Head of caudate nucleus (tissue), 42 donors: ENCODE data around the gene FOXD1.
"Not testable (repeated sequence)": the region's sequence is repeated elsewhere in the genome, so short reads cannot be mapped to it uniquely, and the experiment has no call there.

Source experiments
- DNase-seq, 42 donors: peaks; one replicate each; pipeline versions ENCODE4 v3.0.0 to v3.0.0-alpha.2; 2020 to 2021; ENCODE audit warnings: mixed read lengths in 7 of 42
- intact Hi-C: fragments of 100-400 bp; cut with DNase I; formaldehyde crosslinking; loops from one replicate; pipeline ENCODE4 v1.15.0; 2022

Gene FOXD1

DNA sequence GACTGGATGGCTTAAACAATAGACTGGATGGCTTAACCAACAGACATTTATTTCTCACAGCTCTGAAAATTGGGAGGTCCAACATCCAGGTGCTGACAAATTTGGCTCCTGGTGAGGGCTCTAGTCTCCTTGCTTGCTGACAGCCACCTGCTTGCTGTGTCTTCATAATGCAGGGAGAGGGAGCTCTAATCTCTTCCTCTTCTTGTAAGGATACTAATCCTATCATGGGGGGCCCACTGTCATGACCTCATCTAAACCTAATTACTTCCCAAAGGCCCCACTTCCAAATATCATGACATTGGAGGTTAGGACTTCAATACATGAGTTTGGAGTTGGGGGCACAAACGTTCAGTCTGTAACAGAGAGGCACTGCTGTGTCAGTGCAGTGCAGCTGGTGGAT, 26.4 kb downstream of the FOXD1 start:
- no peak for DNase-seq
- intact Hi-C loops, result no loop called here

DNA sequence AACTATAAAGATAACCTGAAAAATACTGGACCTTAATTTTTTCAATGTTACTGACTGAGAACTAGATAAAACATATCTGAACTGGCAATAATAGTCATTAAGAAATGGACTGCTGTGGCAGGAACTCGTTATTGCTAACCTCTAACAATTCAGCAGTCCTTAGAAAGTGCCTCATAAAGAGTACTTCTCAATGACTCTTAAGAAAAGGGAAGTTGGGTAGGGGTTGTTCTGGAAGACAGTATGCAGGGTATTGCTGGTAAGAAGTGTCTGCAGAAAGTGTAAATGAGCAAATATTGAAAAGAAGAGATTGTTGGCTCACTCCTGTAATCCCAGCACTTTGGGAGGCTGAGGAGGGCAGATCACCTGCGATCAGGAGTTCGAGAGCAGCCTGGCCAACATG, 27.9 kb downstream of the FOXD1 start:
- intact Hi-C loops, result no loop called here
- DNase-seq, result no peak

DNA sequence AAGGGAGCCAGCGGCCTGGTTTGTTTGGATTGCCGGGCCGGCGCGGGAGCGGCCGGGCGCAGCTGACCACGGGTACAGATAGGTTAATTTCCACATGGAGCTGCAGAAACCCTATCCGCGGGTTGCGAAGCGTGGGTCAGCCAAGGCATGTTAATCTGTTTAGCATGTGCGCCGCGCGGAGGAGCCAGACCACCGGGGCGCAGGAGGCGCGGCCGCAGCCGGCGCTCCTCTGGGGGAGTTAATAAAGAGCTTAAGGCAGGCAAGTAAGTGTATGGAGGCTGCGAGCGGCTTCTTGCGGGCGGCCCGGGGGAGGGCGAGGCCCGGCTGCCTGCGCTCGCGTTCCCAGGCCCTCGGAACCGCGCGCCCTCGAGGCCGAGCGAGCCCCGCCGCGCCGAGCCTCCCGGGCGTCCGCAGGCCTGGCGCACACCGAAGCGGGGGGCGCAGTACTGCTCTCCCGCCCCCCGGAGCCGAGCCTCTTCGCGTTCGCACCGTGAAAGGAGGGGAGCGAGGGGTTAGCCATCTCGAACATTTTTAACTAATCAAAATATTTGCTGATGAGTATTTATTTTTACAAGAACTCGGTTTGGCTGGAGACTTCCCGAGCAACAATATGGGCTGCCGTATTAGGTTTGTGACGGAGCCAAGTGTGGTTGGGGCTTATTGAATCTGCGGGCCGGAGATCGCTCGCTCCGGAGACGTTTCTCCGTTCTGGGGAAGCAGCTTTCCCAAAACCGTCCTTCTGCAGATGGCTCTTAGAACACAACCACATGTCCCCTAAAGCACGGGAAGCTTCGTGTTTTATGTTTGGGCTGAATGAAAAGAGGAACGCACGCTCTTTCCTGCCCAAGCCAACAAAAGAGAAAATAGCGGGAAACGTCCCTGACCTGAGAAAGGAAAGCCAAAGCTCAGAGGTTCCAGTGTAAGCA, 28.8 kb downstream of the FOXD1 start:
- DNase-seq, result no peak
- intact Hi-C loops, result no loop called here

DNA sequence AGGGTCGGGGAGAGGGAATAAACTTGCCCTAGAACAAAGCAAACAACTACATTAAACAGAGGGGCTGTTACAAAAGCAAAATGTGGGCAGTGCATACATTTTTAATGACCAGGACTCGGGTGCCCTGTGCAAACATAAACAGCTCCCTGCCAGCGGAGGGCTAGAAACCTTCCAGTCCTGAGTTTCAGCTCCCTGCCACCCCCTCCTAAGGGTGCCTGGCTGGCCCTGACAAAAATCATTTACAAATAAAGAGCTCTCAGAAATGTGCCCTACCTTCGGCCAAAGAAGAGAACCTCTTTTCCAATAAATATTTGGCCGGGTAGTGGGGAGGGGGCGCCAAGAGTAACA, 29.5 kb downstream of the FOXD1 start:
- DNase-seq, result no peak
- intact Hi-C loops, result no loop called here

DNA sequence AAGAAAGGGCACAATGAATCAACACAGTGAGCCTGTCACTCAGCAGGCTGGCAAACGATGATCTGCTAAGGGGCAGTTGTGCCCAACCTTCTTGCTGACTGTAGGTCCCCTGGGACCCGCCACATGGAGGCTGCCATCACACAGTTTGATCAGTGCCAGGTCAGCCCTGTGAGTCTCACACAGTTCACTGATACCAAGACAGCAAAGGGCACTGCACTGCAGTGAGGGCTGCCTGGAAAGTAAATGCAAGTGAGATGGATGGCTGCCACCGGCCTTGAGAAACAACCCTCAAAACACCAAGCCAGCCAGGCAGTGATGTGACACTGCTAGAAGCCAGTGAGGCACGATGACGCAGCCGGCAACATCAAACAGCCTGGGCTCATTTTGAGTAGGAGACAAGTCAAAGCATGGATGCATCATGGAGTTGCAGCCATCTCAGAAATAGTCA, 30.3 kb downstream of the FOXD1 start:
- DNase-seq, result peak in 3 of 42 donors; percentile 8 to 42 (median 21)
- intact Hi-C loops, result no loop called here

DNA sequence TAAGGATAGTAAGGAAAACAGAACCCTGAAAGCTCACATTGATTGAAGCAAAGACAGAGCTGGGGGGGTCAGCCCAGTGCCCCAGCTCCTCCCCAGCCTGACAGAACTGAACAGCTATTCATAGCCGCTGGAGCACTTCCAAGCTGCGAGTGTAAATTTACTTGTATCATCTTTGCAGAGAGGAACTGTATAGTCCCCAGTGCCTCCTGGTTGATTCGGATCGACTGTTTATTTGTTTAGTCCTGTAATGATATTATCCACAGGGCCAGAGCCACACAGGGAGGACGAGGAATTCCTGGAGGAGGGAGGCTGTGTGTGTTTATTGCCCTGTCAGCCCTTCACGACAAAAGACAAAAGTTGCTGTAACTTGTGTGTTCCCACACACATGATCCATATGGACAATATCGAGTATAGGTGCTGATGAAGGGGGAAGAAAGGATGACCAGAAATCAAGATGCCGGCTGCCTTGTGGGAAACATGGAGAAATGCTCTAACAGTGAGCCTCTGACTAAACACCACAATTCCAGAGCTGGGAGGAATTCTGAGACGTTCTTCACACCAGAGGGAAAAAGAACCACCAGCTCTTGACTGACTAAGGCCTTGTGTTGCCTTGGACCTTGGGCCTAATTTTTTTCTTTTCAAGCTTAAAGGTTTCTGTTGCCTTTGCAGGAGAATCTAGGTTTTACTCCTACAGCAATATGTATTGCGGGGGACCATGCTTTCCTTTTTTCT, 31.1 kb downstream of the FOXD1 start:
- intact Hi-C loops, result no loop called here
- peak in 3 of 42 donors; percentile 20 to 28 (median 27) for DNase-seq

DNA sequence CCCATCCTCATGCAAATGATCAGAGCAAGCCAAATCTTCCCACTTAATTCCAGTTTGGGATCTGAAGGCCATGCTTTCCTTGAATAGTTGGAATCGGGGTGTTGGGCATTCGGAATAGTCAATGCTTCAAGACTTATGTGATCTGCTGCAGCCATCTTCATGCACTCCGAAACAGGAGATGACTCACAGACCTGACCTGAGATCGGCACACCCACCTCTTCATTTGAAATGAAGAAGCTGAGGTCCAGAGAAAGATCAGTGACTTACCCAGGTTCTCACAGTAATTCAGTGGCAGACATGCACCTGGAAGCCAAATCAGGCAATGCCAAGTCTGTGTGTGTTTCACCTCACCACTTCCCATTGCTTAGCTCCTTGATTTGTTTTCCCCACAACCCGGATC, 33.0 kb downstream of the FOXD1 start:
- no peak for DNase-seq

DNA sequence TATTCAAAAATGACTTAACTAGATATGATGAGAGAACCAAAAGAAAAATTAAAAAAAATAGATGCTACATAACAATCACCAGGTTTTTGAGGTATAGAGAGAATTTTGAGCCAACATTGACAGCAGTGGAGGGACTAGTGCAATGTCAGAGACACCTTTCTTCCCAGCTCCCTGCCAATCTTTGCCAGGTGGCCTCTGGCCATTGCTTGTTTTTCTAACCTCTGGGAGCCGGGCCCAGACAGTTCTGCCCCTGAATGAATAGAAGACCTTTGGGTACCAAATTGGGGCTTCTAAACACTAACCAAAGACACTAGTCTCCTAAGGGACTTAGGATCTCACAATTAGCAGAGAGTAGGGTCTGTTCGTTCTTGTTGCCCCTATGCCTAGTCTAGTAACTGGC, 33.4 kb downstream of the FOXD1 start:
- no peak for DNase-seq
- intact Hi-C loops, result no loop called here

More for the DNA sequence above, 33.0 kb downstream of the FOXD1 start:
- intact Hi-C loops, result no loop called here

DNA sequence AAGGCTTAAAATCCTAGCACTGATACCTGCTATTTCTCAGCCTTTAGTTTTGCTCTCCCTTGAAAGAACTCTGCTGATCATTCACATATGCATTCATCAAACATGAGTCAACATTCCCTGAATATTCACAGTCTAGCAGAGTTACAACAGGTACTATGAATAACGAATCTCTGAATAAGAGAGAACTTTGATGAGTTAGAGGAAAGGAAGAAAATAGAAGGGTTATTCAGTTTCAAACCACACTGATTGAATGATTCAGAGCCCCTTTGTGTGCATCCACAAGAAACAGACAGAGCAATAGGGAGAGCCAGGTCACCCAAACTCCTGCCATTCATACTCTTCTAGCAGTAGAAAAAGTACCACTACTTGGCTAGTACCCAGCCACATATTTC, 36.0 kb downstream of the FOXD1 start:
- no peak for DNase-seq
- intact Hi-C loops, result no loop called here

DNA sequence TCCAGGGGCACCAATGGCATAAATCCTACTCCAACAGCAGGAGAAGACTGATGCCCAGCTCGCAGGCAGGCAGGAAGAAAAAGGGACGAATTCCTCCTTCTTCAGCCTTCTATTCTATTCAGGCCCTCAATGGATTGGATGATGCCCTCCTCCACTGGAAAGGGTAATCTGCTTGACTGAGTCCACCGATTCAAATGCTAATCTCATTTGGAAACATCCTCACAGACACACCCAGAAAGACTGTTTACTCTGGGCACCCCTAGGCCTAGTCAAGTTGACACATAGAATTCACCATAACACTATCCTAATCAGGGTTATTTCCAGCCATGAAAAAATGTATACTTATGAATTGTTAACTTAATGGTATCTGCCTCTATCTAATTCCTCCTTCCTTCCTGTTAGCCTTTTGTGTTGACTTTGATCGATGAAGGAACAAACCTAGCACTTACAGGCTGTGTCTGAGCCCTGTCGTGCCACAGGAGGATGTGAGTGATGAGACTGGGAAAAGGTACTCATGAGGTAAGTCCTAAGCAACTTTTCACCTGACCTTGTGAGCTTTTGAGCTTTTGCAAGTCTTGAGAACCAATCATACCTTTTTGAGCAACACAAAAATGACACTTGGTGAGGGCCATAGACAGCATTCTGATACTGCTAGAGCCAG, 36.5 kb downstream of the FOXD1 start:
- intact Hi-C loops, result no loop called here

DNA sequence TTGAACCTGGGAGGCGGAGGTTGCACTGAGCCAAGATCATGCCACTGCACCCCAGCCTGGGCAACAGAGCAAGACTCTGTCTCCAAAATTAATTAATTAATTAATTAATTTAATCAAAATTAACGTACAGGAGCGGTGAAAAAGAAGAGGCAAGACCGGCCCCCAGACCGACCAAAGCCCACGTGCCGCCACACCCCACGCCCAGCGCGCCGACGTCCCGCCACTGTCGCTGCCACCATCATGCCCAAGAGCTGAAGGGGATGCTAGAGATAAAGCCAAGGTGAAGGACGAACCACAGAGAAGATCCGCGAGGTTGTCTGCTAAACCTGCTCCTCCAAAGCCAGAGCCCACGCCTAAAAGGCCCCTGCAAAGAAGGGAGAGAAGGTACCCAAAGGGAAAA, 38.6 kb downstream of the FOXD1 start:
- DNase-seq, intact Hi-C loops: not testable (repeated sequence)

More for the DNA sequence above, 36.5 kb downstream of the FOXD1 start:
- no peak for DNase-seq

DNA sequence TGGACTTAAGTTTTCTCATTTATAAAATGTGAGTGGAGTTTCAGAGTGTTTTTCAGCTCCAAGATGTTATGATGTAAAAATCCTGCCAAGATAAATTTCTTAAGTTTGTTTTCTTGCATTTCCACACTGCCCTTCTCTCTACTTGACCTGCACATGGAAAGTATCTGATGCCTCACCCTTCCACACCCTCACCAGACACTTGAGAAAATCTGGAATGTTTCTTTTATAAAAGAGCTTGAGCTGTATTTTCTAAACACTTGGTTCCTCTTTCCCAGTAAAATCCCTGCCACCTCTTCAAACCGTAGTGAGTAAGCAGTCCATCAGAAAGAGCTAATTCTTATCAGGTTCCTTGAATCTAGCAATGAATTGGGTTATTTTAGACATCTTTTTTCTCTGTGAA, 42.9 kb downstream of the FOXD1 start:
- no peak for DNase-seq
- intact Hi-C loops, result no loop called here

DNA sequence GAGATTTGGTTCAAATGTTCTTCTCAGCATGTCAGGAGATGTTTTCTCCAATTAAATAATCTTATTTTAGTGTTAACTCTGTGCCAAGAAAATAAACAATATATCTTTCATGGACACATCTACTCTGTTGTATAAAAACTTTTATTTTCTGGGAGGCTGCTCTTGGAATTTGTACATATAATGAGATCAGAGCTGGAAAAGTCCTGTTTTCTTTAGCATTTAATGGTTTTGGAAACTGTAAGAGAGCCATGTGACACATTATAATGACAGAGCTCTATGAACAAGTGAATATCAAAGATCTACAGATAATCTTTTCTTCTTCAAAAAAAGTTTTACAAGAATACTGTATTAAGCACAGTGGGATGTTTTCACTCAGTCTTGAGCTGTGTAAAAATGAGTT, 48.8 kb downstream of the FOXD1 start:
- intact Hi-C loops, result no loop called here
- no peak for DNase-seq
